T-helper 2 cell (primary cell): ENCODE results near the gene TIAM2.

ENCODE experiments used
- DNase-seq, 5 experiments: peaks; one replicate each; pipeline versions ENCODE4 v3.0.0 to v3.0.0-alpha.2; 2012 to 2022

The TIAM2 gene

GRCh38 chr6:155132617-155133016 lies 137.5 kb downstream of the TIAM2 start:
- no peak for DNase-seq

- DNase-seq: no peak
Observed at GRCh38 chr6:155141002-155141401, 145.9 kb downstream of the TIAM2 start.

- no peak for DNase-seq
Observed at GRCh38 chr6:155141512-155141911, 146.4 kb downstream of the TIAM2 start.

- DNase-seq: no peak
Observed at GRCh38 chr6:155142168-155143028, 147.3 kb downstream of the TIAM2 start.

GRCh38 chr6:155143029-155143577 lies 148.0 kb downstream of the TIAM2 start:
- DNase-seq: peak in 1 of 5 experiments; percentile 53

GRCh38 chr6:155143578-155144106 lies 148.5 kb downstream of the TIAM2 start:
- no peak for DNase-seq

- DNase-seq: no peak
Observed at GRCh38 chr6:155146205-155146604, 151.1 kb downstream of the TIAM2 start.

- DNase-seq: no peak
Observed at GRCh38 chr6:155147958-155148663, 153.0 kb downstream of the TIAM2 start.

- DNase-seq: no peak
Observed at GRCh38 chr6:155150967-155151671, 156.0 kb downstream of the TIAM2 start.

- no peak for DNase-seq
Observed at GRCh38 chr6:155152211-155153076, 157.3 kb downstream of the TIAM2 start.

- DNase-seq: peak in 1 of 5 experiments; percentile 85
Observed at GRCh38 chr6:155154158-155154830, 159.2 kb downstream of the TIAM2 start.

- DNase-seq: peak in 1 of 5 experiments; percentile 52
Observed at GRCh38 chr6:155155787-155156447, 160.8 kb downstream of the TIAM2 start.

- no peak for DNase-seq
Observed at GRCh38 chr6:155157101-155157500, 162.0 kb downstream of the TIAM2 start.

GRCh38 chr6:155158030-155158843 lies 163.1 kb downstream of the TIAM2 start:
- DNase-seq: no peak

GRCh38 chr6:155162682-155163081 lies 167.6 kb downstream of the TIAM2 start:
- no peak for DNase-seq

GRCh38 chr6:155163601-155164000 lies 168.5 kb downstream of the TIAM2 start:
- DNase-seq: no peak

- no peak for DNase-seq
Observed at GRCh38 chr6:155165029-155165710, 170.1 kb downstream of the TIAM2 start.

- DNase-seq: no peak
Observed at GRCh38 chr6:155170519-155170918, 175.4 kb downstream of the TIAM2 start.
